NB4 (cell line): Measurements from ENCODE around the gene ST8SIA5.

ENCODE experiments used
- DNase-seq: peaks from one replicate; pipeline ENCODE4 v3.0.0; 2010; ENCODE audit warnings: low read depth
- H3K4me3 ChIP-seq: one replicate; pipeline ENCODE4 v1.5.1; 2011; ENCODE audit warnings: mild to moderate bottlenecking, low read depth, low read length, moderate library complexity
- CTCF ChIP-seq: IDR thresholded peaks from one replicate; pipeline ENCODE4 v1.5.1; 2012; ENCODE audit warnings: low read depth, low read length
- MYC ChIP-seq: IDR thresholded peaks from 2 replicates; pipeline ENCODE4 v1.6.1; 2011; ENCODE audit warnings: low read depth, low read length
- POLR2A ChIP-seq: IDR thresholded peaks from 2 replicates; pipeline ENCODE4 v1.6.1; 2011; ENCODE audit warnings: mild to moderate bottlenecking; ENCODE audit not compliant: insufficient read length; ENCODE audit errors: extremely low read depth
- TF ChIP-seq, protein P1 (sequence below): IDR thresholded peaks from 2 replicates; pipeline ENCODE4 v1.6.1; 2011; ENCODE audit warnings: low read depth, low read length

ST8SIA5 gene

DNA sequence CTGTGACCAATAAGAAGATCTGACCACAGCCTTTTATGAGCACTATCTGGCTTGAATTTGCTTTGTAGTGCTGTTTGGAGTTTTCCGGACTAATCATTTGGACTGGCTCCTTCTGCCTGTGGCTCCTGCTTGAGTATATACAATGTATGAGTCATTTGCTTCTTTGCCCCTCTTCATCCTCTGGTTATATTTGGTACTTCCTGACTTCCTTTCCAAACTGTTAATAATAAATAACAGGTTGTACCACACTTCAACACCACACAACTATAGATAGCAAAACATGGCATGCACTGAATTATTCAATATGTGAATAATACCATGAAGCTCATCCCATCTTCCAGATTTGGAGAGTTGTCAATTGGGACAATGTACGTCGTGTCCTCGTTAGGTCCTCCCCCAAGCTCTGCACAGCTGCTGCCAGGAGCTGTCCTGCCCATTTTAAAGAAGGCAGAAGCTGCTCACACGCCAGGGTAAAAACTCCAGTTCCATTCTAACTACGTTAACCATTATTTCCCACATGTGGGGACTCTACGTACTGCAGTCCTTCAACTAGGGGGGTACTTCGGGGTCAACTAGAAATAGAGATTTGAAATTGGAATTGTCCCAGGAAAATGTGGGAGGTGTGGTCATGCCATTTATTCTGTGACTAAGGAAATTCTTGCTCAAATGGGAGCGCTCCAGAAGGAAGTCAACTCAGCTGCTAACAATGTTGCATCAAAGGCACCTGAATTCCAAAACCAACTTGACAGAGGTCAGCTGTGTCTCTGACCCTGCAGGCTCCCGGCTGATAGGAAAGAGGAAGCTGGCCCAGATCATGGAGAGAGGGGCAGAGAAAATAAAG is 38.1 kb downstream of the ST8SIA5 start:
- TF ChIP-seq POLR2A (no peak), CTCF (no peak), MYC (no peak)
- TF ChIP-seq, protein P1, sequence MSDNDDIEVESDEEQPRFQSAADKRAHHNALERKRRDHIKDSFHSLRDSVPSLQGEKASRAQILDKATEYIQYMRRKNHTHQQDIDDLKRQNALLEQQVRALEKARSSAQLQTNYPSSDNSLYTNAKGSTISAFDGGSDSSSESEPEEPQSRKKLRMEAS: no peak
- peak; percentile 11 for DNase-seq
- no peak overlapping the region for H3K4me3 ChIP-seq

DNA sequence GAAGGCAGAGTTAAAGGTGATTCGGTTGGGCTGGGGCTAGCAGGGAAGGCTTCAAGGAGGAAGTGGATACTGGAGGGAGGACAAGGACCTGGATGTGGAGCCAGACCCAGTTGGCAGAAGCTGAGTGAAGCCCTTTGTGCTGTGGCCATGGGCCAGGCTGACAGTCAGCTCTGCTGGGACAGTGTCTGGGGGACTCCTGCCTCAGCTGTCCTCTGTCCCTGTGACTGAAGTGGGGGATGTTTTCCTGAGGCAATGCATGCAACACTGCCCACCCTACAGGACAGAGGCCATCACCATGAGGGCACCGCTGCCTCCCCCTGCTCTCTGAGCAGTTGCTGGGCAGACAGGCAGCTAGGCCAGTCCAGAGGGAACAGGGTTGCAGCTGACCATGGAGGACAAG is 40.0 kb downstream of the ST8SIA5 start:
- TF ChIP-seq POLR2A (no peak), MYC (no peak)
- DNase-seq: no peak

GRCh38 chr18:46716336-46716735 is 40.5 kb downstream of the ST8SIA5 start:
- no peak for DNase-seq
- TF ChIP-seq CTCF (no peak), MYC (no peak), POLR2A (no peak)
- TF ChIP-seq, protein P1: no peak
- H3K4me3 ChIP-seq: no peak overlapping the region

More for the DNA sequence above, 40.0 kb downstream of the ST8SIA5 start:
- no peak overlapping the region for H3K4me3 ChIP-seq

GRCh38 chr18:46715062-46715461 is 41.8 kb downstream of the ST8SIA5 start:
- TF ChIP-seq, protein P1: no peak
- TF ChIP-seq MYC: no peak
- no peak for TF ChIP-seq CTCF
- no peak for TF ChIP-seq POLR2A
- no peak overlapping the region for H3K4me3 ChIP-seq
- DNase-seq: no peak

GRCh38 chr18:46712406-46712805 is 44.4 kb downstream of the ST8SIA5 start:
- no peak overlapping the region for H3K4me3 ChIP-seq
- DNase-seq: no peak
- TF ChIP-seq POLR2A: no peak
- no peak for TF ChIP-seq MYC
- TF ChIP-seq CTCF: no peak
- TF ChIP-seq, protein P1: no peak

DNA sequence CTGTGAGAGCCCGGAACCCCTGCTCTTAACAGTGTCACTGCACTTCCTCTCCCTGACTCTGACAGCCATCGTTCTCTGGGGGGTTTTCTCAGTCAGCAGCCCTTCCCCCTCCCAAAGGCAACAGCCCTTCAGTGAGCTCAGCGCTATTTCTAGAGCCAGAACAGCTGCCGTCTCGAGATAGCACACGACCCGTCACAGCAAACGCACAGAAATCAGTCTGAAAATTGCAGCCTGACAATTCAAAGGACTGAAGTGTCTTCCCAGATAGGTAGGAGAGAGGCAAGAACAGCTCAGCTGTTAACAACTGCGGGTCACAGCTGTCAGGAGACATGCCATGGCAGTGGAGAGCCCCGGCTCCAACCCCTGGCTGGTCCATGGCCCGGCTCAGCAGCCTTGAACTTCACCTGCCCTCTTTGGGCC is 45.4 kb downstream of the ST8SIA5 start:
- H3K4me3 ChIP-seq: no peak overlapping the region
- DNase-seq: peak; percentile 10

More for the DNA sequence above, 45.4 kb downstream of the ST8SIA5 start:
- TF ChIP-seq POLR2A (no peak), CTCF (no peak), MYC (no peak)
- TF ChIP-seq, protein P1: no peak
